IPS-18c (cell line): ENCODE results near the gene CER1.

Experiments
- H3K4me3 ChIP-seq: 2 replicates; pipeline ENCODE4 v1.7.0; 2013; ENCODE audit warnings: low read depth, mild to moderate bottlenecking, low read length, moderate library complexity; ENCODE audit not compliant: insufficient read depth
- H3K9me3 ChIP-seq: one replicate; pipeline ENCODE4 v1.6.1; 2013; ENCODE audit warnings: mild to moderate bottlenecking, low read length, moderate library complexity; ENCODE audit not compliant: control insufficient read depth, insufficient read depth

CER1 gene, protein sequence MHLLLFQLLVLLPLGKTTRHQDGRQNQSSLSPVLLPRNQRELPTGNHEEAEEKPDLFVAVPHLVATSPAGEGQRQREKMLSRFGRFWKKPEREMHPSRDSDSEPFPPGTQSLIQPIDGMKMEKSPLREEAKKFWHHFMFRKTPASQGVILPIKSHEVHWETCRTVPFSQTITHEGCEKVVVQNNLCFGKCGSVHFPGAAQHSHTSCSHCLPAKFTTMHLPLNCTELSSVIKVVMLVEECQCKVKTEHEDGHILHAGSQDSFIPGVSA

GRCh38 chr9:14722391-14723035 is at the start of gene CER1:
Gene CER1 (minus strand): TSS chr9:14722733. CDS start chr9:14722672, 61 bp downstream.
- Histone ChIP-seq H3K9me3 (no peaks in the 10 kb centered on the region), H3K4me3 (no peak within 1 kb of the TSS)

DNA sequence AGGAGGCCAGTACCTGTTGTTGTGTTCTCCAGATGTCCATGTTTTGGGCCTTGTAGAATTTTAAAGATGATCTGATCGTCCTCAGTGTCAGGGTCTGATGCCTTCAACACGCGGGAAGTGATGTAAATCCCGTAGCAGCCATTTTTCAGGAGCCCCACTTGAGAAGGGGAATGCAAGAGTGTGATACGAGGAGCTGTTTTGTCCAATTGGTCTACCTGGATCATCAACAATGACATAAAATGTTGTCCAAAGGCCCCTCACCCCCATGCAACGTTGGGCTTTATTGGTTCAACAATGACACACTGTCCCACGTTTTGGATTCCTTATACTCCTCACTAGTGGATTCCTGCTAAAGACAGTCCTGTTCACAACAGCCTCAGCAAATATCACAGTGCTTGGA is 48.1 kb upstream of the CER1 start:
- no peak overlapping the region for H3K4me3 ChIP-seq
- H3K9me3 ChIP-seq: no peaks in the 10 kb centered on the region

GRCh38 chr9:14769230-14769571 is 46.7 kb upstream of the CER1 start:
- Histone ChIP-seq H3K4me3 (no peak overlapping the region), H3K9me3 (no peaks in the 10 kb centered on the region)

DNA sequence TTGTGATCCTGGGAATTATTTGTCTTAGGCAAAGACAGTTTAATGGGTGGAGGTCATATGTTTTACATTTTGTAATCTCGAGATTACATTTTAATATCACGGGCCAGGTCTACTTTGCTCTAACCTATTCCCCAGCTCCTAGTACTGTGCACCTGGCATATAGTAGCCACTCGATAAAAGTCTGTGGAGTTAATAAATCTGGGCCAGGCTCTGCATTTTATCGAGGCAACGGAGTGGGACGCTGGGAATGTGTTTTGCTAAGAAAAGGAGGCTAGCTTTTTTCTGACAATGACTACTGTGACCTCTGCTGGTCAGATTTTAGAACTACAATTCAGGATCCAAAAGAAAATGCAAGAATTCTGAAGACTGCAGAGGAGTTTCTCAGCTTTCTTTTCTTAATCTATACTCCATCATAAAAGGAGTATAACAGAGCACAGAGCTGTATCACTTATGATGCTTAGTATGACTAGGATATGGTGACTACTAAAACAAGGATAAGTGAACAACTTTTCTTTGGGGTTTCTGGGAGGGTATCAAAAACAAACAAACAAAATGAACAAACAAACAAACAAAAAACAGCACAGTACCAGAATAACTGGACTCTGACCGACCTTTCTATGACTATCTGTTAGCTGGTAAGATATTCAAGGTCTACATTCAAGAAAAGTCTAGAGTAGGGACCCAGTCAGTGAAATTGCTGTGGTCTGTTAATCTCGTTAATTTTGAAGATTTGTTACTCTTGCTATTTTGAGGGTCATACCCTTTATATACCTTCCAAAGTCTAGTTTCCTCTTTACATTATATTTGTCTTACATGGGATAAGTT is 46.1 kb upstream of the CER1 start:
- H3K9me3 ChIP-seq: no peaks in the 10 kb centered on the region
- H3K4me3 ChIP-seq: no peak overlapping the region

DNA sequence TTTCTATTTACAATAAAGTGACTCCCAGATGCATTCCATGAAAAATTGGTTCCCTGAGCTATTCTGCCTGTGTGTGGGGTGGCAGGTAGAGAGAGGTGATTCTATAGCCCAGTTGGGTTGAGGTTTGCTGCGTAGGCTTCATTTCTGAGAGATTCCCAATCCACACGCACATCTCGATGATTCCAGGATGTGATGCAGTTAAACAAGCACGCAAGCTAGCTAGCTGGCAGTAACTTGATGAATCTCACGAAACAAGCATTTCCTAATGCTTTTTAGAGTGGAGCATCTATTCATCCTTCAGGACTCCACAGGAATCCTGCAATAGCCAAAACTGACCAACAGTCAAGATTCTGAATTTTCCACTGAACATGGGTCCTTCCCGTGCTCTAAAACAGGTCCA is 43.8 kb upstream of the CER1 start:
- Histone ChIP-seq H3K4me3 (no peak overlapping the region), H3K9me3 (no peaks in the 10 kb centered on the region)

DNA sequence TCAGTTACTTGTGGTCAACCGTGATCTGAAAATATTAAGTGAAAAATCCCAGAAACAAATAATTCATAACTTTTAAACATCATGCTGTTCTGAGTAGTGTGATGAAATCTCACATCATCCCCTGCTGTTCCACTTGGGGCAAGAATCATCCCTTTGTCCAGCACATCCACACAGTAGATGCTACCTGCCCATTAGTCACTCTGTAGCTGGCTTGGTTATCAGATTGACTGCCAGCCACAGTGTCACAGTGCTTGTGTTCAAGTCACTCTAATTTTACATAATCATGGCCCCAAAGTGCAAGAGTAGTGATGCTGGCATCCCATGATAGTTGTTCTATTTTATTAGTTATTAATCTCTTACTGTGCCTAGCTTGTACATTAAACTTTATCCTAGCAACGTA is 39.1 kb upstream of the CER1 start:
- H3K9me3 ChIP-seq: no peaks in the 10 kb centered on the region
- H3K4me3 ChIP-seq: no peak overlapping the region

GRCh38 chr9:14760060-14760459 is 37.5 kb upstream of the CER1 start:
- Histone ChIP-seq H3K9me3 (no peaks in the 10 kb centered on the region), H3K4me3 (no peak overlapping the region)

- Histone ChIP-seq H3K9me3 (no peaks in the 10 kb centered on the region), H3K4me3 (no peak overlapping the region)
Measured at GRCh38 chr9:14756291-14756690, 33.8 kb upstream of the CER1 start.

GRCh38 chr9:14752871-14753270 is 30.3 kb upstream of the CER1 start:
- no peaks in the 10 kb centered on the region for H3K9me3 ChIP-seq
- no peak overlapping the region for H3K4me3 ChIP-seq

DNA sequence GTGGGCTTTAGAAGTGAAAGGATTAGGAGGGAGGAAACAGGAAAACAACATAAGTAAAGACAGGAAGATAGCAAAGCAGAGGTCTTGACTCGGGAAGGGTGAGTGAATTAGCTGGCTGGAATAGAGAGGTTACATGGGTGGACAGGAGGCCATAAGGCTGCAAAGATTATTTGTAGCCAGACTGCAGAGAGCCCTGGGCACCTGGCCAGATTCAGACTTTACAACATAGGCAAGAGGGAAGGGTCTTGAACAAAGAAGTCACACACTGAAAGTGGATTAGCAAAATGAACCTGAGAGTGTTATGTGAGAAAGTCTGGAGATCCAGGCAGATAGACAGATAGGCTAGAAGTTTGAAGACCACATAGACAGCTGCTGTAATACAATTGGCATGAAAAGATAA is 29.7 kb upstream of the CER1 start:
- no peak overlapping the region for H3K4me3 ChIP-seq
- no peaks in the 10 kb centered on the region for H3K9me3 ChIP-seq

GRCh38 chr9:14750821-14751220 is 28.3 kb upstream of the CER1 start:
- no peak overlapping the region for H3K4me3 ChIP-seq
- no peaks in the 10 kb centered on the region for H3K9me3 ChIP-seq

DNA sequence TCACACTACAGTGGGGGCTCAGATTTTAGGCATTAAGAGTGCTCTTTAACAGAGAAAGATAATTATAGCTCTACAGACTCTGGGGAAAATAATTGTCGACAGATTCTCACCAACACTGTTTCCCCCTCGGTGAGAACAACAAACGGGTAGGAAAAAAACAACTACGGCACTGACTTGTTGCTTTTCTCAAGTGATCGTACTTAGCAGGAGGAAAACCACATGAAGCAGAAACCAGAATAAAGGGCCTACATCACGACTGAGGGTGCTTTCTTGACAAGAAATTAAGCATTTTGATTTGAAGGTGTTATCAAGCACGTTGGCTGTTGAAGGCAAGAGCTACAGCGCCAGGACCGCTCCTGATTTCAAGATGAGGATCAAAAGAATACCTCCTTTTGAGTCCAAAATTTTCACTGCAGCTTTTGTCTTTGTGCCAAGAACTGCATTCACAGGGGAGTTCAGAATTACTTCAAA is 27.2 kb upstream of the CER1 start:
- H3K9me3 ChIP-seq: no peaks in the 10 kb centered on the region
- no peak overlapping the region for H3K4me3 ChIP-seq

DNA sequence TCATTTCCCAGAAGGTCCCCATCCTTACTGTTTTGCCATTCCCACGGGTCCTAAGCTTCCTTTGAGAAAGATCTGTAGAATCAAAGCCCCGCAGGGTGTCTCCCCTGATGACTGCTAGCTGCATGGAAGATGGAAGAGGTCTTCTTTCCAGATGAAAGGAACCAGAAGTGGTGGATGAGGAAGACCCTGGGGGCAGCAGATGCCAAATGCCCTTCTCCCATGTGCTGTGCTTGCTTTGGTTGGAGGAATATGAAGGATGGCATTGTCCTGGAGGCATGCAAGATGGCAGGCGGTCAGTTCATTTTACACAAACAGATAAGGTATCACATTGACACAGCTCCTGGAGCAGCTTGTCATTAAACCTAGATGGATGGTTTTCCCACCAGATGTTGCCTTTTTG is 25.8 kb upstream of the CER1 start:
- Histone ChIP-seq H3K9me3 (no peaks in the 10 kb centered on the region), H3K4me3 (no peak overlapping the region)

DNA sequence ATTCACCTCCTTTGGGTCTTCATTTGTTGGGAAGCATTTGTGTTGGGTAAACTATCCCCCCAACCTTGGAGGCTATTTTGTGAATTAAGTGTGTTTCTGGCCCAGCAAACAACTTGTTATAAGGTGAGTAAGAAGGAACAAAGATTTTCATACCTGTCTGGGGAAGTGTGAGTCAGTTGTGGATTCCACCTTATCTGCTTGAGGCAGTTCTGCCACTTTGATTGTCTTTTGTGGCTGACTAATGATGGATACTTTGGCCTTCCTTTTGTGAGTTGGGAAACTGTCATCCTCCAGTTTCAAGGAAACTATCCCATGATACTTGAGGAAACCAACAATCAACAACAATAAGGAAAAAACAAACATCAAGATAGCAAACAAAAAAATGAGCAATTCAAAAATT is 24.6 kb upstream of the CER1 start:
- no peaks in the 10 kb centered on the region for H3K9me3 ChIP-seq
- H3K4me3 ChIP-seq: no peak overlapping the region

GRCh38 chr9:14746626-14747025 is 24.1 kb upstream of the CER1 start:
- H3K4me3 ChIP-seq: no peak overlapping the region
- H3K9me3 ChIP-seq: no peaks in the 10 kb centered on the region

- Histone ChIP-seq H3K9me3 (no peaks in the 10 kb centered on the region), H3K4me3 (no peak overlapping the region)
Measured at GRCh38 chr9:14744768-14745167, 22.2 kb upstream of the CER1 start.

DNA sequence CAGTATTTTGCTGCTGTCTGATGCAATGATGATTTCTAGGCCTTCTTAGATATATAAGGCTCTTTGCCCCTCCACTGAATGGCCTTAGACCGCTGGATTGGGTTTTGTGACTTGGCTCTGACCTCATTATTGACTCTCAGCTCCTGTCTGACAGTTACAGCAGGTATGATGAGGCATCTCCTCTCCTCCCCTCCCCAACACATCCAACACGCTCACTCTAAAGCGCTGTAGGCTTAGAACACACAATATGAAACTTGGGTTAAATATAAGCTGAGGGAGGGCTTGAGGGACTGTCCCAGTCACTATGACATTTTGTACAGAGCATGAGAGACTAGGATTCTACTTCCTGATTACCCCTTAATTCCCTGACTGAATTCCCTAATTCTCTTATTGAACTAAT is 18.8 kb upstream of the CER1 start:
- Histone ChIP-seq H3K9me3 (no peaks in the 10 kb centered on the region), H3K4me3 (no peak overlapping the region)

- H3K9me3 ChIP-seq: no peaks in the 10 kb centered on the region
- no peak overlapping the region for H3K4me3 ChIP-seq
Measured at GRCh38 chr9:14733133-14733532, 10.6 kb upstream of the CER1 start.
